ACC112 (cell line): ENCODE data around the gene CEP43.

Source experiments
- H2AFZ ChIP-seq: fragments of 200-600 bp; sonication (generic); one replicate; pipeline ENCODE4 v1.6.0; 2017; ENCODE audit warnings: antibody characterized with exemption, low read length; ENCODE audit not compliant: unreplicated experiment
- H3K27ac ChIP-seq: fragments of 200-600 bp; sonication (generic); 2 replicates; pipeline ENCODE4 v1.5.1; 2014; ENCODE audit warnings: low read depth, mild to moderate bottlenecking, antibody characterized with exemption, low read length, moderate library complexity
- H3K27me3 ChIP-seq: fragments of 200-600 bp; sonication (generic); 2 replicates; pipeline ENCODE4 v1.6.1; 2014; ENCODE audit warnings: mild to moderate bottlenecking, antibody characterized with exemption, low read length, moderate library complexity, mixed read lengths; ENCODE audit not compliant: insufficient read depth
- H3K36me3 ChIP-seq: fragments of 200-600 bp; sonication (generic); 2 replicates; pipeline ENCODE4 v1.6.1; 2016; ENCODE audit warnings: mild to moderate bottlenecking, antibody characterized with exemption, low read length, moderate library complexity, mixed read lengths; ENCODE audit not compliant: insufficient read depth
- H3K4me1 ChIP-seq: fragments of 200-600 bp; sonication (generic); one replicate; pipeline ENCODE4 v1.6.1; 2016; ENCODE audit warnings: low read length, mixed read lengths; ENCODE audit not compliant: insufficient read depth, unreplicated experiment, control insufficient read depth
- H3K4me3 ChIP-seq: fragments of 200-600 bp; sonication (generic); 2 replicates; pipeline ENCODE4 v1.5.1; 2014; ENCODE audit warnings: mild to moderate bottlenecking, low read depth, low read length
- H3K79me2 ChIP-seq: fragments of 200-600 bp; sonication (generic); one replicate; pipeline ENCODE4 v1.6.0; 2016; ENCODE audit warnings: low read length; ENCODE audit not compliant: control insufficient read depth, unreplicated experiment, insufficient read depth

The CEP43 gene

GRCh38 chr6:167047554-167047953 lies 48.4 kb downstream of the CEP43 start:
- Histone ChIP-seq H3K27ac (no peak overlapping the region), H3K36me3 (no peaks in the 10 kb centered on the region), H3K27me3 (no peaks in the 10 kb centered on the region), H2AFZ (no peak overlapping the region), H3K79me2 (no peaks in the 10 kb centered on the region), H3K4me1 (no peaks in the 10 kb centered on the region), H3K4me3 (no peak overlapping the region)
